DMS153 (cell line): ENCODE results near the gene CTBP1.

Experiments used
- DNase-seq: peaks from one replicate; lab custom pipeline; 2025; lab: John Stamatoyannopoulos, UW

CTBP1 gene

DNA sequence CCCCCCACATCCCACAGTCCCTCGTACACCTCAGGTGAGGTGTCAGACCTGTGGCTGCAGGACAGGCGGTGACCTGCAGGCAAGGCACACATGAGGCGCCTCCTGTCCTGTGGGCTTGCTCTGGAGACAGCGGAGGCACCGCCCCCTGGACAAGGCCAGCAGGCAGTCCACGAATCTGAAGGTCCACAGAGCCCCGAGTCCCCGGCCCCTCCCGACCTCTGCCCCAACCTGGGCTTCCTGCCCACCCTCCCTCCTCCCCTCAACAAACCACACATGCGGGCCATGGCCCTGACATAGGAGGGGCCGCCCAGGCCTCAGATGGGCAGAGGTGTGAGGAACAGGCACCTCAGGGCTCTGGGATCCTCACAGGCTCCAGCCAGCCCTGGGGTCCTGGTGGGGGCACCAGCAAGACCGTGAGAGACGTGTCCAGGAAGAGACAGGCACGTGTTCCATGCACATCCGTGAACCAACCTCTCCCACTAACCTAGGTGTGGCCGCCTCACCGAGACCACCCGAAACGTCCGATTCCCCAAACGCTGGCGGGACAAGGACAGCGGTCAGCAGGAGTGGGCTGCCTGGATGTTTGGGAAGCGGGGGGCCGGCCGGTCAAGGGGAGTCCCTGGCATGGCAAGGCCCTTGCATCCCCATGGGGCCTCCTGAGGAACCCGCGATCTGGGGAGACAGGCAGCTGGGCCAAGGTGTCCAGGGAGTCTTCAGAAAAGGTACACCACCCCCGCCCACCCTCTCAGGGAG, 25.8 kb downstream of the CTBP1 start:
- no peak for DNase-seq

DNA sequence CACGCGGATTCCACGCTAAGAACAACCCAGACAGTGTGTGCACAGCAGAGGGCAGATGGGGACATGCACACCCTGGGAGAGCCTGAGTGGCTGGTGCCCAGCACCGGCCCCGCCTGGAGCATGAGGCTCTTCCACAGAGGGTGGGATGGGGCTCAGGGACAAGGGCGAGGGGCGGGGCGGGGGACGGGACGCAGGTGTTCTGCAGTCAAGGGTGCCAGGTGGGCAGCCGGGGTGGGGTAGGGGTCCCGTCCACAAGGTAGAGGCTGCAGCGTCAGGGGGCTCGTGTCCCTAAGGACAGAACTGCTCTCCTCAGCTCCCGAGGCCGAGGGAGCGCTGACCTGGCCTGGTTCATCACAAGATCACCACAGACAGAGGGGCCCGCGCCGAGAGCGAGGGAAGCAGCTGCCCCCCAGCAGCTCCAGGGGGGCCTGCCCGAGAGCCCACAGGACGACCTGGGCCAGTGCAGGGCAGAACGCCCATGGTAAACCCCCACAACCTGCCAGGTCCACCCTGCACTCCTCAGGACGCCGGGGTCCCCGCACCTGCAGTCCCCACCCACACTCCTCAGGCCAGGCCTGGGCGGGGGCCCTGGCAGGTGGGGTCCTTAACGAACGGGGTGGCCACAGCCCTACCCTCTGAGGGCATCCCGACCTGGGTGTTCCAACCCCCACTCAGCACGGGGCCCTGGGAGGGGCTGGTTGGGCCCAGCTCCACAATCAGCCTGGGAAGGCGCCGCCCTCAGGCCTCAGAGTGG, 26.7 kb downstream of the CTBP1 start:
- DNase-seq, result no peak

DNA sequence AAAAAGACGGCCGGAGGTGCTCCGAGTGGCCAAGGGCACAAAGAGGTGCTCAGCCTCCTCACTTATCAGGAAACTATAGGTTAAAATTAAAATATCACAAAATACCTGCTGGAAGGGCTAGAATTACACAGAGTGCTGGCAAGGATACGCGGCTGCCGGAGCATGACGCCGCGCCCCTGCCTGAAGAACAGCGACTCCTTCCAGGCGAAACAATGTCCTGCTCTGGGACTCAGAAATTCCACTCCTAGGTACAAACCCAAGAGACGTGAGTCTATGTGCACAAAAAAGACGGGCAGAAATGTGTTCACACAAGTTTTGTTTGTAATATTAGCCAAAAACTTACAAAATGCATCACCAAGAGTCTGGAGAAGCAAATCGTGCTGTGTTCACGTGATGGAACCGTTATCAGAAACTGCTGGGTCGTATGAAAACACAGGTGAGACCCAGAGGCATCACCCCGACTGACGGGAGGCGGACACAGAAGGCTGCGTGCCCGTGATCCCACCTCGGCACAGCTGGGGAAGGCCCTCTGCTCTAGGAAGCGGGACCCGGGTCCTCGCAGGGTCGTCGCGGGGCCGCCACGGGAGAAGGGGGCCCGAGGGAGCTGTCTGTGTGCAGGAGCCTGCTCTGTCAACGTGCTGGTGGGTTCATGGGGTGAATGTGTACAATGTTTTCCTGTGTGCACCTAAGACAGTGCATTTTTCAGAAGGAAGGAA, 27.6 kb downstream of the CTBP1 start:
- DNase-seq, result no peak

DNA sequence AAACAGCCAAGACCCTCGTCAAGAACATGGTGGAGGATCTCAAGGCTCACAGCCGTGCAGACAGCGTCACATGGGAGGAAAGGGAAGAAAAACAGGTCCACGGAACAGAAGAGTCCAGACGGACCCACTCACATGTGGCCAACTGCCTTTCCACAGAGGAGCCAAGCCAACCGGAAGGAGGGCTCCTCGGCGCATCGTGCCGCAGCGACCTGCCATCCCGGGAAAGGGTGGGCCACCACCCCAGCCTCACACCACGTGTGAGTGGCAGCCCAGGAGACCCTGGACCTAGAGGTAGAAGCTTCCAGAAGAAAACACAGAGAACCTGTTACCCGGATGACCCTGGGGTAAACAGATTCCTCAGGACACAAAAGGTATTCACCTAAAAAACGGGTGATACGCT, 28.4 kb downstream of the CTBP1 start:
- DNase-seq, result no peak

DNA sequence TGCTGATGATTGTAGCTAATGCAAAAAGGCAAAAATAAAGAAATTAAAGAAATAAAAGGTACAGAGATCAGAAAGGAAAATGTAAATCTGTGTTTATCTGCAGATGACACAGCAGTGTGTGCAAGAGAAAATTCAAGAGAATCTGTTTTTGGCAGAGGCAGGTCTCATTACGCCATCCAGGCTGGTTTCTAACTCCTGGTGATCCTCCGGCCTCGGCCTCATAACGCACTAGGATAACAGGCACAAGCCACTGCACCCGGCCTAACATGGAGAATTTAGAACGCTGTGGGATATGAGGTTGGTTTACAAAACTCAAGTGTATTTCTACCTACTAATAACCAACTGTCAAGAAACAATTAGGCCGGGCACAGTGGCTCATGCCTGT, 29.4 kb downstream of the CTBP1 start:
- DNase-seq, result no peak

DNA sequence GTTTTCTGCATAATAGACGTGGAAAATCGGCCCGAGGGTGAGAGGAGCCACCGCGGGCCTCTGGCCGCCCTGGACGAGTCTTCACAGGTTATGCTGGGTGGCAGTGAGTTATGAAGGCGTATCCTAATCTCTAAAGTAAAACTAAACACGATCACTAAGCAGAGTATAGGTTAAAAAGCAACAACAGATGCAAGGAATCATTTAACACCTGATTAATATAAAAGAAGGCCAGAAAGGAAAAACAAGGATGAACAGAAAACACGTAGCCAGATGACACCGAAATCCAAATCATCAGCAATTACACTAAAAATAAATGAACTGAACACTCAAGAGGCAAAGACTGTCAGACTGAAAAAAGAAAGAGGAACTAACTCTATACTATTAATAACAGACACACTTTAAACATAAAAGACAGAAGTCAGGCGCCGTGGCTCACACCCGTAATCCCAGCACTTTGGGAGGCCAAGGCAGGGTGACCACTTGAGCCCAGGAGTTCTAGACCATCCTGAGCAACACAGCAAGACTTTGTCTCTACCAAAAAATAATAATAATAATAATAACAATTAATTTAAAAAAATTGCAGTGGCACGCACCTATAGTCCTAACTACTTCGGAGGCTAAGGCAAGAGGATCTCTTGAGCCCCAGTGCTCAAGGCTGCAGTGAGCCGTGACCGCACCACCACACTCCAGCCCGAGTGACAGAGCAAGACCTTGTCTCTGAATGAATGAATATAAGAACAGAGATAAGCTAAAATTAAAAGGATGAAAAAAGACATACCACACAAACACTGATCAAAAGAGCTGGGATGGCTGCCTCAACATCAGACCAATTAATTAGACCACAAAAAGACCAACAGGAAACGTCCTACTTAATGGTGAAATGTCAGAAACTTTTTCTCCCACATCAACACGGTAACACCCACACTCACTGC, 30.0 kb downstream of the CTBP1 start:
- DNase-seq, result no peak

DNA sequence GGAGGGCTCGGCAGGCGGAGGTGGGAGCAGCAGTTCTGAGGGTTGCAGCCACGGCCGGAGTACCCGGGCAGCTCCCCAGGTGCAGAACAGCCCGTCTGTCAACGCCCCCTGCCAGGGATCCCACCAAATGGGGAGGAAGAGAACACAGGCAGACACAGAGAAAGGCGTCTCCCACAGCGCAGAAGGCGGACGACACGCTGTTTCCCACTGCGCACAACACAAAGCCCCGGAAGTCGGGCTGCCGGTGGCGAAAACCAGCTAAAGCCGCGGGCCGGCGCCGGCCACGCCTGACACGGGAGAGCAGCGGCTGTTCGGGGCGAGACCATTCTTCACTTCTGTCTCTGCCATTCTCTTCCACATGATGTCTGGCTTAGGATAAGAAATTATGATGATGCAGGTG, 31.6 kb downstream of the CTBP1 start:
- no peak for DNase-seq

DNA sequence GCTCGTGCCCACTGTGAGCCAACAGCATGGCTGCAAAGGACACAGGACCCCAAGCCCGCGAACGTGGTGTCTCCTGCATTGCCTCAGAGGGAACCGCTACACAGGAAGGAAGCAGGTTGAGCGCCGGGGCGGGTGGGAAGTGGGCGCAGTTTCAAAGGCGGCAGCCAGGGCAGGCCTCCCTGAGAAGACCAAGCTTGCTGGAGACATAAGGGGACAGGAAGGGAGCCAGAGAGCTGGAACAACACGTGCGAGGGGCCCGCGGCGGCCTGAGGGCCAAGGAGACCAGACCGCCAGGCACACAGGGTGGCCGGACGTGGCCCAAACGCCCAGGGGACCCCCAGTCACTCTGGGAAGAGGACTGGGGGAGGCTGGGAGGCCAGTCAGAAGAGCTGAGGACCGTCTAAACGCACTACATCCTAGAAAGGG, 32.0 kb downstream of the CTBP1 start:
- no peak for DNase-seq

DNA sequence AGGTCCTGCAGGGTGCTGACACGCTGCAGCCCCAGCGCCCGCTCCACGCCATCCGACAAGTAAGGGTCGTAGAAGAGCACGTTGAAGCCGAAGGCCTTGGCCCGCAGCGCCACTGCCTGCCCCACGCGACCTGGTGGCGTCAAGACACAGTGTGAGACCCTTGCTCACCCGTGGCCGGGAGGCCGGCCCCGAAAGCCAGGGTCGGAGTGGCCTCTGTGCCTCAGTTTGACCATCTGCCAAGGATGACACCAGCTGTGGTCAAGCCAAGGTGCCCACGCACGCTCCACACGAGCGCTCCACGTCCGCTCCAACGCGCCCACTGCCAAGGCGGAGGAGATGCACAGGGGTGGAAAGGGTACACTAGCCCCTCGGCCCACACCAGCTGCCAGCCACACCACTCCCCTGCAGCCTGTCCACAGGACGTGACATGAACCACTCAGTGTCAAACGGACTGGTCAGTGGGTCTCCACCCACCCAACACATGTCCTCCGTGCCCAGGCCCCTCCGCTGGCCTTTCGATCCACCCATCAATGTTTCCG, 32.8 kb downstream of the CTBP1 start:
- DNase-seq, result no peak

DNA sequence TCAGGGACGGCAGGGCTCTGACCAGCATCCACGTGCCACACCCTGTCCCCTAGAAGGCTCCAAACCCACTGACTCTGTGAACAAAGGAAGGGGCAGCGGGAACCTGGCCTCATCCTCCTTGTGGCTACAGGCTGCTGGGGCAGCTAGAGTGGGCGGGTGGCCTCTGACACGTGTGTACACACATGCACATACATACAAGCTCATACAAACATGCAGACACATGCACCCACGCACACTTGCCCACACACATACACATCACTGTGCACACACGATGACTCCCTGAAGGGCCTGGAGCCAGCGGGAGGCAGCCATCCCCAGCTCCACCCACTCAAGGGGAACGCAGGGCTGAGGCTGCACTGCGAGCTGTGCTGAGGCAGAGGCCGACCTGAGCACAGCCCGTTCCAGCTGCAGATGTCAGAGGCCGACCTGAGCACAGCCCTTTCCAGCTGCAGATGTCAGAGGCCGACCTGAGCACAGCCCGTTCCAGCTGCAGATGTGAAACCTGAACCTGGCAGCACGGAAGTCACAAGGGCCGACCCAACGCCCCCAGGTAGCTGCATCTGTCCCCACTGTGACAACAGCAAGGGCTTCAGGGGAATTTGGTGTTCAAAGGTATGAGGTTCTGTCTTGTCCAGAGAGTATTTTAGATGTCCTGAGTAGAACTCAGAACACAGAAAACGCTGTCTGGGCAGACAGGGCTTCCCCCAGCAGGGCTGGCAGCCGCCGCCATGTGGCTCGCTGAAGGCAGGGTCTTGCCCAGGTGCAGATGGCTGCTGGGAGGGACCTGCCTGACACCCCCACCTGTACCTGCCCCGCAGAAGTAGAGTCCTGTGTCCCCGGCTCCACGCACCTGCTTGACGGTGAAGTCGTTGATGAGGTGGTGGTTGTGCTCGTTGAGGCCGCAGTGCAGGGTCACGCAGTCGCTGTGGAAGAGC, 33.5 kb downstream of the CTBP1 start:
- DNase-seq, result no peak

DNA sequence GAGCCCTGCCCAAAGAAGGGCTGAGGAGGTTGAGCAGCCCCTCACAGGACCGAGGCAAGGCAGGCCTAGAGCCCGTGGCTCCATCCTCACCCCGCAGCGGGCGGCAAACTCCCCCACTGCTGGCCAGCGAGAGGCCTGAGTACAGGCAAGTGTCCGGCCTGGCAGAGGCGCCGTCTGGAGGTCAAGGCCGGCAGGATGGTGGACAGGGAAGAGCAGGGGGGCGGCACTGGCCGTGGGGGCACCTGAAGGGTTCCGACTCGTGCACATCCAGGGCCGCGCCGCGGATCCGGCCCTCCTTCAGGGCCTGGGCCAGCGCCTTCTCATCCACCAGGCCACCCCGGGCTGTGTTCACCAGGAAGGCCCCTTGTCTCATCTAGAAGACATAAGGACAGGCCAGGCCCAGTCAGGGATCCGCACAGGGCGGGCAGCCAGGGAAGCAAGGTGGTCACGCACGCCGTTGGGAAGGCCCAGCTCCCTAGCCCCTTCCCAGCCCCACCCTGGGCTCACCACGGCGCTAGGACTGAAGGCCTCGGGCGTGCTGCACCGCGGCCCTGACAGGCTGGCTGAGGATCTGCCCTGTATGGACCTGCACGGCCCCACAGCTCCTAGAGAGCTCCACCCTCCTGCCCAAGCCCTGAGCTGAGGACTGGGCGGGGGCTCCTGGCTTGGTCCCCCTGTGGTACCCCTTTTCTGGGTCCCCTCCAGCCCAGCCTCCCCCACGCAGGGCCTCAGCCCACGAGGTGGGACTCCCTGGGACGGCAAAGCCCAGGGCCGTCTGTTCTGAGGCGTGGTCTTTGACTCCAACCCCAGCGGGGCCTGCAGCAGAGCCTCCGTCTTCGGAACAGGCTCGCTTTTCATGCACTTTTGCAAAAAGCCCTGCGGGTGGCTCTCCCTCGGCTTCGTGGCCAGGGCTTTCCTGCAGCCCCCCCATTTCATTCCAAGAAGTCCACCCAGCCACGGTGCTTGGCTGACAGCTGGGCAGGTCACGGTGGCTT, 34.5 kb downstream of the CTBP1 start:
- no peak for DNase-seq

DNA sequence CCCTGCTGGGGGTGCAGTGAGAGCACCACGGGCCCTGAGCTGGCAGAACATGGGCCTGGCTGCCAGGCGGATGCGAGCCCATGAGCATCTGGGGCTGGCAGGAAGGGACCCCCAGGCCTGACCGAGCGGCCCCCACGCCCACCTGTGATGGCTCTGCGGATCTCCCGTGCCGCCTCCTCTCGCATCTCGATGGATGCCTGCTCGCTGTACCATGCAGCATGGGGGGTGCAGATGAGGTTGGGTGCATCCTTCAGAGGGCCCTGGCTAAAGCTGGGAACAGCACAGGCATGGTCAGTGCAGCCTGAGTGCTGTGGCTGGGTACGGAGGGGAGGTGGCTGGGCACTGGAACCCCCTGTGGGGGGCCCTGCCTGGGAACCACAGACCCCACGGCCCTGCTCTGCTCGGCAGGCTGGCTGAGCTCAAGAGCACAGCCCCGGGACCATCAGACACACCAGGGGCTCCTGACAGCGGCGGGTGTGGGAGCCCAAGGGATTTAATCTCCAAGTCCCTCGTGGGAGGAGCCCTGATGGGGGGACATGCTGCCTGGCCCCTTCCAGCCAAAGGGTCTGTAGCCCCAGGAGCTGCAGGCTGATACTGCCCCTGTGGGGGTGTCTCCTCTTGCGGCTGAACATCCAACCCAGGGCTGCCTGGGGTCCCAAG, 35.5 kb downstream of the CTBP1 start:
- DNase-seq, result no peak

DNA sequence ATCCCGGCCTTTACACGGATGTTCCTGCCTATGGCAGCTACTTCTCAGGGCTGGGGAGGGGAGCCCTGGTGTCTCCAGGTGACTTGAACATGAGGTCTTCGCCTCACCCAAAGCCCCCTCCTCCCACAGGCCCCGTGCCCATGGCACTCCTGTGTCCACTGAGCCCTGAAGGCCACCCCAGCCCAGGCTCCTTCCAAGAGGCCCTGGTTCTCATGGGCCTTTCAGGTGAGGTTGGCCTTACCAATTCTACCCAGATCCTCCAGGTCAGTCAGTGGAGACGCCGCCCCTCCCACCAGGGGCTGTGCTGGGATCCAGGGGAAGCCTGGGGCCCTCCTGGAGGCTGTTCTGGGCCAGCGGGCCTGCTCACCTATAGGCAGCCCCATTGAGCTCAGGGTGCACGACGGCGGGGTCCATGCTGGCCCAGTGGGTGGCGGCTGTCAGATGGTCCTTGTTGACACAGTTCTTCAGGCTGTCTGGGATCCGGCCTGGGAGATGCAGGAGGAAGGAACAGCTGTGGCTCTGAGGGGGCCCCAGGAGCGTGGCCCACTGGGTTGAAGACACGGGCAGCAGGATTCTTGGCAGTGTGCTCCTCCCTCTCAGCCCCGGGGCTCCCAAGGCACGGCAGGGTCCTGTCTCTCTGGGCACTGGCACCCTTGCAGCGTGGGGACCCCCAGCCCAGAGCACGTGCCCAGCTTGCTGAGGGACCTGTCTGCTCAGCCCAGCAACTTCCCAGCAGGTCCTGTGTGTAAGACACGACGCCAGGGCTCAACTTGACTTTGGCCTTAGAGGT, 36.2 kb downstream of the CTBP1 start:
- no peak for DNase-seq

DNA sequence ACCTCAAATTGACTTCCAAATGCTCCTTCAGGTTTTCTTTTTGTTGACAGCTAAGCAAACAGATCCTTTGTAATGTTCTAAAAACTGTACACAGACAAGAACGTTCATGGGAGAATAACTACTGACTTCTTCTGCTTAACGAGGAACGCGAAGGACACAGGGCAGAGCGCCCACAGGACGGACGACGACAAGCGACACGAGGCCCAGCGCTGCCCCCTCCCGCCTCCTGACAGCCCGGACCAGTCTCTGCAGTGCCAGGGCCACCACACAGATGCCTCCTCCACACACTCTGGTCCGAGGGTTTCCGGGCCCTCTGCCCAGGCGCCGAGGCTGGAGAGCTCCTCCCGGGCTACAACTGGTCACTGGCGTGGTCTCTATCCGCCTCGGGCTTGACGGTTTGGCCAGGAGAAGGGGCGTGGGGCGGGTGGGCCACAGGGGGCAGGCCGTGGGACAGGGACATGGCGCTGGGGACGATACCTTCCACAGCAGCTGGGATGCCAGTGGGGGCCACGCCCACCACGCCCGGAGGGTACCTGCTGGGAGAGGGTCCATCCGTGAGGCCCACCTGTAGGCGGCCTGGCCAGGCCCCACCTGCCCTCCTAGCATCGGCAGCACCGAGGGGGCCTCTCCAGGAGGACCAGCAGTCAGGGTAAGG, 36.9 kb downstream of the CTBP1 start:
- no peak for DNase-seq

DNA sequence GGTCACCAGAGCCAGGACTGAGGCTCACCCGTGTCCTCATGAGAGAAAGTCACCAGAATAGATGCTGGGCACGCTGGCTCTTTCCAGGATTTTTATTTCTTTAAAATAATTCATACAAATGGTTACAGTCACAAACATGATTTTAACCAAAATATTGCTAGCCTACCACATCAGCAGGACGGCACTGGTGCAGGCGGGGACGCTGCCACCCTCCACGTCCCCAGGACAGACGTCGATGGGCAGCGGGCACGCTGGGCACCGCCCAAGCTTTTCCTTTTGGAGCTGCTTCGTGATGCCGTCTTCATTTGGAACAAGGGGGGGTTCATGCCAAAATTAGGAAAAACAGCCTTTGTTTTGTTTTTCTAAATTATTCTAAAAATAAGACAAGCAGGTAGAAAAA, 37.6 kb downstream of the CTBP1 start:
- no peak for DNase-seq

DNA sequence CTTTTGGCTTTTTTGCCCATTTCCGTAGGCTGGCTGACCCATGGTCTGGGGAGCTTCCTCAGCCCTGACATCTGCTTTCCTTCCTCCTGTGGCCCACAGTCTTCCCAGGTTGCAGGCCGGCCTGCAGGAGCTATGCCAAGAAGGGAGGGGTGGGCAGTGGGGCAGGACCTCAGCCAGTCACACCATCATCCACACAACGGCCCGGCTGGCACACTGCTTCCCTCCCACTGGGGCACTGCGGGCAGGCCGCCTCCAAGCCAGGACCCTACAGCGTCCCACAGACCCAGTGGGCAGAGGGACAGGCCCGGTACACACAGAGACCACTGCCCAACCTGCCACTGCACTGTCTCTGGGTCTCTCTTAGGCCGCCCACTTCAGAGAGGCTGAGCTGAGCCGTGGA, 38.0 kb downstream of the CTBP1 start:
- no peak for DNase-seq

DNA sequence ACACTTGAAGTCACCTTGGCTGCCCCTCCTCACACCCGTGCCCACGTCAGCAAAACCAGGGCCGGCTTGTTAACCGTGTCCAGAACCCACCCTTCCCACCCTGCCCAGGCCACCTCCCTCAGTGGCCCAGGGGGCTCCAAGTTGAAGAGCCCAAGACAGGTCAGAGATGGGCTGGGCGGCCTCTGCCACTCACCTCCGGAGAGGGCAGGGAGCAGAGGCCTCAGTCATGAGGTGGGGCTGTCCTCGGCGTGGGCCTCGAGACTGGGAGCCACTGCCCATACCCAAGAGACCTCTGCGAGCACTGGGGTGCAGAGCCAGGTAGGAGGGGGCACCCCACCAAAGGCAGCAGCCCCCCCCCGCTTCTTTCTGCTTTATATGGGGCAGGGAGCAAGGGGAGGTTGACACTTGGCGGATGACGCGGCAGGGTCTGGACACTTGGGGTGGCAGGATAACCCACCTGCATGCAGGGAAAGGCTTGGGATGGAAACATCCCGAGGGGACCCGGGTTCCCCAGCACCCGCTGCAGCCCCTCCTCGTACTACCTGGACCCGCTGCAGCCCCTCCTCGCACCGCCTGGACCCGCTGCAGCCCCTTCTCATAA, 38.6 kb downstream of the CTBP1 start:
- no peak for DNase-seq
